ENCODE results near the gene TSPAN16. TPM values are rescaled to one million over a fixed set of nuclear protein-coding genes. Genes with fewer than 3 reads are reported as not detected.

The TSPAN16 gene
- total RNA-seq, 6 experiments from 2014 or later, result not detected

GRCh38 chr19:11364935-11365334 is 69.0 kb downstream of the TSPAN16 start:
- Histone ChIP-seq H3K36me3 (no peaks in the 10 kb centered on the region), H3K27me3 (no peaks in the 10 kb centered on the region), H3K4me3 (no peak overlapping the region), H3K4me1 (peaks cover 0 to 18% (median 3%) of the 10 kb centered on the region in 4 donors), H3K27ac (no peak overlapping the region), H3K9me3 (no peaks in the 10 kb centered on the region)
- ATAC-seq (no peak), DNase-seq (no peak)
- intact Hi-C loops (cut with DNase I), result no loop called here
- TF ChIP-seq CTCF (IDR thresholded peaks at IDR 0.05) (no peak), POLR2A (IDR thresholded peaks at IDR 0.05) (no peak)
- 80% methylated on average over 1 of the region's 5 CpGs for WGBS (ENCODE audit: insufficient coverage, low coverage, low lambda C conversion rate, missing lambda C conversion rate)

Other genes with a start within 250 kb of the TSPAN16 start
- 100 to 1,000 TPM in 1 of 6 experiments, 10 to 100 TPM in 4, 1 to 10 TPM in 1; 8.6 to 117 (median 26.8) TPM for gene LDLR, start 206.7 kb upstream of the TSPAN16 start, total RNA-seq
- gene SPC24, start 140.4 kb upstream of the TSPAN16 start, total RNA-seq, result 1 to 10 TPM in 5 of 6 experiments, under 1 TPM in 1; 0.90 to 3.8 (median 2.2) TPM
- 10 to 100 TPM; 36.3 to 65.4 (median 50.4) TPM for gene KANK2, start 98.6 kb upstream of the TSPAN16 start, total RNA-seq
- gene ANGPTL8, start 56.5 kb upstream of the TSPAN16 start, total RNA-seq, result 100 to 1,000 TPM in 4 of 6 experiments, 10 to 100 TPM in 2; 56.7 to 287 (median 140) TPM
- gene DOCK6, start 33.6 kb upstream of the TSPAN16 start, total RNA-seq, result 10 to 100 TPM; 19.9 to 45.9 (median 30.4) TPM
- 1 to 10 TPM; 2.7 to 4.5 (median 4.0) TPM for gene RAB3D, start 43.5 kb downstream of the TSPAN16 start, total RNA-seq
- gene TMEM205, start 50.1 kb downstream of the TSPAN16 start, total RNA-seq, result 100 to 1,000 TPM; 138 to 605 (median 165) TPM
- gene CCDC159, start 50.4 kb downstream of the TSPAN16 start, total RNA-seq, result 10 to 100 TPM in 5 of 6 experiments, 1 to 10 TPM in 1; 8.4 to 27.9 (median 23.4) TPM
- 10 to 100 TPM in 3 of 6 experiments, 1 to 10 TPM in 3; 6.7 to 17.5 (median 10.2) TPM for gene PLPPR2, start 59.3 kb downstream of the TSPAN16 start, total RNA-seq
- gene SWSAP1, start 78.5 kb downstream of the TSPAN16 start, total RNA-seq, result 1 to 10 TPM; 1.4 to 2.7 (median 2.3) TPM
- 1 to 10 TPM; 4.9 to 8.7 (median 7.1) TPM for gene EPOR, start 88.2 kb downstream of the TSPAN16 start, total RNA-seq
- 10 to 100 TPM in 5 of 6 experiments, 1 to 10 TPM in 1; 6.7 to 26.6 (median 19.7) TPM for gene RGL3, start 123.2 kb downstream of the TSPAN16 start, total RNA-seq
- under 1 TPM; 0.21 to 0.73 (median 0.54) TPM for gene ODAD3, start 139.0 kb downstream of the TSPAN16 start, total RNA-seq
- gene PRKCSH, start 139.5 kb downstream of the TSPAN16 start, total RNA-seq, result 100 to 1,000 TPM; 114 to 206 (median 192) TPM
- not detected for gene ELAVL3, start 184.9 kb downstream of the TSPAN16 start, total RNA-seq
- gene ZNF653, start 209.7 kb downstream of the TSPAN16 start, total RNA-seq, result 1 to 10 TPM; 2.7 to 7.0 (median 3.9) TPM
- gene ECSIT, start 233.0 kb downstream of the TSPAN16 start, total RNA-seq, result 10 to 100 TPM; 25.0 to 45.5 (median 37.7) TPM
- gene CNN1, start 242.7 kb downstream of the TSPAN16 start, total RNA-seq, result 1 to 10 TPM in 4 of 6 experiments, under 1 TPM in 2; 0.71 to 8.5 (median 1.0) TPM

Measured in right lobe of liver (tissue), 6 donors.